GM19238 (cell line): ENCODE data around the gene SNTB2.

Experiments used
- DNase-seq: peaks from one replicate; pipeline ENCODE4 v3.0.0; 2011; ENCODE audit warnings: low spot score; ENCODE audit not compliant: insufficient read length

The SNTB2 gene

GRCh38 chr16:69338557-69339288 is 151.8 kb downstream of the SNTB2 start:
- DNase-seq: no peak

GRCh38 chr16:69339289-69340094 is 152.5 kb downstream of the SNTB2 start, which contains the start of the genes COG8 and NIP7:
TSS of gene COG8 (minus strand) at chr16:69339564. CDS start at chr16:69339552, 12 bp downstream.
TSS of gene NIP7 (plus strand) at chr16:69339772. CDS start at chr16:69339830, 58 bp downstream.
- peak; percentile 89 for DNase-seq

GRCh38 chr16:69340095-69340644 is 153.2 kb downstream of the SNTB2 start:
- no peak for DNase-seq

GRCh38 chr16:69344171-69344570 is 157.2 kb downstream of the SNTB2 start:
- no peak for DNase-seq

- no peak for DNase-seq
Measured at GRCh38 chr16:69345923-69346322, 159.0 kb downstream of the SNTB2 start.

GRCh38 chr16:69346683-69347082 is 159.7 kb downstream of the SNTB2 start:
- no peak for DNase-seq

GRCh38 chr16:69348222-69348621 is 161.3 kb downstream of the SNTB2 start:
- DNase-seq: no peak

GRCh38 chr16:69349536-69349935 is 162.6 kb downstream of the SNTB2 start:
- no peak for DNase-seq

- DNase-seq: no peak
Measured at GRCh38 chr16:69350536-69351133, 163.7 kb downstream of the SNTB2 start.

- no peak for DNase-seq
Measured at GRCh38 chr16:69351309-69352027, 164.5 kb downstream of the SNTB2 start, which contains the start of gene TMED6. TSS of gene TMED6 (minus strand) at chr16:69351786. CDS start at chr16:69351753, 33 bp downstream.
